Stimulated activated CD4-positive, alpha-beta T cell treated with anti-CD3 and anti-CD28 coated beads, Interleukin-12 subunit alpha, Interleukin-12 subunit beta, amount 100 ng/mL, for 24 hours (primary cell): ENCODE data around the gene SPIRE2.
"Not testable (repeated sequence)": the region's sequence is repeated elsewhere in the genome, so short reads cannot be mapped to it uniquely, and the experiment has no call there.

ENCODE experiments used
- DNase-seq, 2 experiments: peaks; one replicate each; pipeline ENCODE4 v3.0.0-alpha.2; 2020; ENCODE audit warnings: low read depth in 2 of 2

SPIRE2 gene

DNA sequence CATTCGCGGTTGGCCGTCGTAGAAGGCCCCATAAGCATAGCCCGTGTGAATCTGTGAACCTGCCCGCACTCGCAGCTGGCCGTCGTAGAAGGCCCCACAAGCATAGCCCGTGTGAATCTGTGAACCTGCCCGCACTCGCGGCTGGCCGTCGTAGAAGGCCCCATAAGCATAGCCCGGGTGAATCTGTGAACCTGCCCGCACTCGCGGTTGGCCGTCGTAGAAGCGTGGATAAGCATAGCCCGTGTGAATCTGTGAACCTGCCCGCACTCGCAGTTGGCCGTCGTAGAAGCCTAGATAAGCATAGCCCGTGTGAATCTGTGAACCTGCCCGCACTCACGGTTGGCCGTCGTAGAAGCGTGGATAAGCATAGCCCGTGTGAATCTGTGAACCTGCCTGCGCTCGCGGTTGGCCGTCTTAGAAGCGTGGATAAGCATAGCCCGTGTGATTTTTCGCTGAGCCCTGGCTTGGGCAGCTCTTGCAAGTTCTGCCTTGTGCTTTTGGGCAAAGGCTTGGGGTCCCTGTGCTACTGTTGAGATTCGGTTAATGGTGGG, 6.6 kb downstream of the SPIRE2 start:
- DNase-seq, result not testable (repeated sequence)

GRCh38 chr16:89836484-89836883, 8.2 kb downstream of the SPIRE2 start:
- DNase-seq, result not testable (repeated sequence)

DNA sequence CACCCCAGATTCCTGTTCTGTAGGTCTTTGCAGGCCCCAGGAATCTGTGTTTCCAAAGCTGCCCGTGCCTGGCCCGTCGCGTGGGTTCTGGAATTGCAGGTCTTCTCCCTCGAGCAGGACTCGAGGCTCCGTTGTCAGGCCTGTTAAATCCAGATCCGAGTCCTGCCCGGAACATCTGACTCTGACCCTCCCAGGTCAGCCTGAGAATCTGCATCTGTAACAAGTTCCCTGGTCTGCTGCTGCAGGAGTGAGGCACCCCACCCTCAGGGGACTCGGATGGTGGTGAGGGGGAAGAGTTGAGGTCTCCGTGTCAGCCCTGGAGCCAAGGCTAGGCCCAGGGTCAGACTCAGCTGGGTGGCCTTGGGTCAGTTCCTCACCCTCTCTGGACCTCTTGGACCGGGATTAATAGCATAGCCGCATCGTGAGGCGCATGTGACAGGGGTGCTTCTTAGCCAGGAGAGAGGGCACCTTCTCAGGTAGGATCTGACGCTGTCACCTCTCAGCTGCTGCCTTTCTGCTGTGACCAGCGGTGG, 8.8 kb downstream of the SPIRE2 start:
- no peak for DNase-seq

DNA sequence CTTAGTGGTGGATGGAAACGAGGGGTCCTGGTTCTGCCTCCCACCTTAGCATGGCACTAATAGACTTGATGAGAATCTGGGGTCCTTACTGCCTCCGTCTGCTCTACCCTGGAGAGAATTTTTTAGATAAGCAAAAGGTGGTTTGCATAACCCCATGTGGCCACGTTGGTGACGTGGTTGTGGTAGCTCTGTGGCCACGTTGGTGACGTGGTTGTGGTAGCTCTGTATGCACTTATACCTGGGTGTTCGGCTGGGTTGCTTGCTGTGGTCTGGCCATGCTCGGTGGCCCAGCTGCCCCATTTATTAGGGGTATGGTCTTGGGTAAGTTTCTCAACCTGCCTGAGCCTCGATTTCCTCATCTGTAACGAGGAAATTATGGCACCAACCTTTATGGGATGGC, 13.0 kb downstream of the SPIRE2 start:
- no peak for DNase-seq

GRCh38 chr16:89842471-89843408, 14.5 kb downstream of the SPIRE2 start:
- no peak for DNase-seq

DNA sequence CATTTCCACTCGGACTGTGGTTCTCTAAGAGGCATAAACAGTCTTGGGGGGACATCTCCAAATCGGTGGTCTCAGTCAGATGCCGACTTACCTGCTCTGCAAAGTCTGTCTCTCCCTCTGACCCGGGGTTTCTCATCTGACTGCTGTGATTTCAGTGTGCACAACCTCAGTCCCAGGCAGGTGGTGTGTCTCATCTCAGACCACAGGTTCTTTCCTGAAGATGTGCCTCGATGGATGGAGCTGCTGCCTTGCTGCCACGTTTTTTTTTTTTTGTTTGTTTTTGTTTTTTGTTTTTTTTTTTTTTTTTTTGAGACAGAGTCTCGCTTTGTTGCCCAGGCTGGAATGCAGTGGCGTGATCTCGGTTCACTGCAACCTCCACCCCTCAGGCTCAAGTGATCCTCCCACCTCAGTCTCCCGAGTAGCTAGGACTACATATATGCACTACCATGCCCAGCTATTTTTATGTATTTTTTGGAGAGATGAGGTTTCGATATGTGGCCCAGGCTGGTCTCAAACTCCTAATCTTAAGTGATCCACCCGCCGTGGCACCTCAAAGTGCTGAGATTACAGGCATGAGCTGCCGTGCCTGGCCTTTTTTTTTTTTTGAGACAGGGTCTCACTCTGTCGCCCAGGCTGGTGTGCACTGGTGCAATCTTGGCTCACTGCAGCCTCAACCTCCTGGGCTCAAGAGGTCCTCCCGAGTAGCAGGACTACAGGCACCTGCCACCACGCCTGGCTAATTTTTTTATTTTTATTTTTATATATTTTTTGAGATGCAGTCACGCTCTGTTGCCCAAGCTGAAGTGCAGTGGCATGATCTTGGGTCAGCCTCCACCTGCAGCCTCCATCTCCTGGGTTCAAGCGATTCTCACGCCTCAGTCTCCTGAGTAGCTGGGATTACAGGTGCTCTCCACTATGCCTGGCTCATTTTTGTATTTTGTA, 15.4 kb downstream of the SPIRE2 start:
- no peak for DNase-seq

GRCh38 chr16:89844739-89845339, 16.6 kb downstream of the SPIRE2 start:
- DNase-seq, result no peak

DNA sequence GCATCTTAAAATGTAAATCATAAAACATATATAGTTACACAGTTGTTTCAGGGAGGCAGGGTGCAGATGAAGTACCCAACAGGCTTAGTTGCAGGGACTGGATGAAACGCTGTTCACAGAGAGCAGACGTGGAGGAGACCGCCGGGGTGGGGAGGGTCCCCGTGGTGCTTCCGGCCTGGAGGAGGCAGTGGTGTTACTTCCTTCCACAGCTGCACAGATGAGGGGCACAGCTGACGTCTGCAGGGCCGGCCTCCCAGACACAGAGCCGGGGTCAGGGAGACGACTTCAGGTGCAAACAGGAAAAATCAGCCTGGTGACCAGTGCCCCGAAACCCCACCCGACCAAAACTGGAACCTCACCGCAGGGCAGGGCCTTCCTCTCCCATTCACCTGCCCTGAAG, 17.1 kb downstream of the SPIRE2 start:
- DNase-seq, result no peak

- DNase-seq, result no peak
Measured at GRCh38 chr16:89847051-89847939, 19.0 kb downstream of the SPIRE2 start.

- no peak for DNase-seq
Measured at GRCh38 chr16:89847940-89848297, 19.6 kb downstream of the SPIRE2 start.

DNA sequence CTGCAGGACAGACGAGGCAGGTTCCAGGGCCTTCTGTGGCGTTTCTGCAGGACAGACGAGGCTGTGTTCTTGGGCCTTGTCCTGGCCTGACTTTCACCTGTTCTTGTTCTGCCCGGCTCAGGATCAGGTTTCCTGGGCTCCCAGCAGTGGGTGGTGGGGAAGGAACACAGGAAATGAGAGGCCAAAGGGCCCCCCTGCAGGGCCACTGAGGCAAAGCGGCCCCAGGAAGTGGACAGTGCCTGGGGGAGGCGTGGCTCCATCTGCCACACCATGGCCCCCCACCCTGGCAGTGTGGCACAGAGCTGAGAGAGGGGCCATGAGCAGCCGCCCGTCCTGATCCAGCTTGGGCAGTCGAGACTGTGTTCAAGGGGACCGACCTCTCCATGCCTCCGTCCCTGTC, 20.7 kb downstream of the SPIRE2 start:
- DNase-seq, result no peak

DNA sequence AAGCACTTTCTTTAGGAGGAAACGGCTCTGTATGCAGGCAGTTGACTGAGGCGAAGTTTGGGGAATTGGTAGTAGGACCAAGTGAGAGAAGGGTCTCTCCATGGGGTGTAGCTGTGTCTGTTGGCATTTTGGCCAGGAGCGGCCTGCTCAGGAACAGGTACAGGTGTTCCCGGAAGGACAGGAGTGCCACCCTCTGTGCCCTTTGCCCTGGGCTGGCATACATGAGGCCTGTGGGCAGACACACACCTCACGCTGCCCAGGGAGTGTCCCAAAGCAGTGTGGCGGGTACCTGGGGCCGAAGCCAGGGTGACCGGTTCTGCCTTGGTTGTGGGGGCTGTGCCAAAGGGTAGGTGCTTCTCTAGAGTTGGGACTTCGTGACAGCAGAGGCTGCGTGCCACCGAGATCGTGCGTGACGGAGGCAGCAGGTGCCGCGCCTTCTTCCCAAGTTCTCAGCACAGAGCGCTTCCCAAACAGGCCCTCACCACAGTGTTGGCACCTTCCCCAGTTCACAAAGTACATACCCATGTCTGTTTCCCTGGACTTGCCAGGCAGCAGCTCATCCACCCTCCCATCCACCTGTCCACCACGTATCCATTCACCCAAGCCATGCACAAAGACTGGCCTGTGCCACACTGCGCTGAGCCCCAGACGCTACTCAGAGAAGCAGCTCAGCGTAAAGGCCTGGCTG, 25.2 kb downstream of the SPIRE2 start:
- no peak for DNase-seq

DNA sequence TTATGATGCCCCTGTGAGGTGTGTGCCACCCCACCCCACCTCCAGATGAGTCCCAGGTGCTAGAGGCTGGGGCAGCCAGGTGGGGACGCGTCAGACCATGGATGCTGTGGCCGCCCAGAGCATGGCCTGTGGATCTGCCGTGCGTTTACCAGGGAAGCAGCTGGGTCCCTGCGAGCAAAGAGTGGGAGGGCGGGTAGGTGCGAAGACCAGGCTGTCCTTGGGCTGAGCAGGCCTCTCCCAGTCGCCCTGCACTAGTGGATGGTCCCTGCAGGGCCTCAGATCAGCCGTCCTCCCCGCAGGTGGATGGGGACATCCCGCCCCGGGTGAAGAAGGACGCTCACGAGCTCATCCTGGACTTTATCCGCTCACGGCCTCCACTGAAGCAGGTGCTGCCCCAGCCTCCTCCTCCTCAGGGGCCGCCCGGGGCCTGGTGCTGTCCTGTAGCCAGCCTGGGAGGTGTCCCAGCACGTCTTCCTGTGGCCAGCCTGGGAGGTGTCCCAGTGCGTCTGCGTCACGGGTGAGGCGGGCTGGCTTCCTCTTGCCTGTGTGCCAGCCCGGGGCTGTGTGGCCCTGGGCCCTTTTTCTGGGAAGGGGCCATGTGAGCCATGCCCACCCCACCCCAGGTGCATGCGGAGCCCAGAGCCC, 27.1 kb downstream of the SPIRE2 start:
- no peak for DNase-seq

GRCh38 chr16:89855986-89856385, 27.7 kb downstream of the SPIRE2 start:
- DNase-seq, result no peak

GRCh38 chr16:89858973-89859614, 30.8 kb downstream of the SPIRE2 start:
- no peak for DNase-seq

GRCh38 chr16:89859615-89860007, 31.3 kb downstream of the SPIRE2 start:
- DNase-seq, result no peak

GRCh38 chr16:89860747-89861304, 32.6 kb downstream of the SPIRE2 start:
- peak; percentile 49 to 70 for DNase-seq

DNA sequence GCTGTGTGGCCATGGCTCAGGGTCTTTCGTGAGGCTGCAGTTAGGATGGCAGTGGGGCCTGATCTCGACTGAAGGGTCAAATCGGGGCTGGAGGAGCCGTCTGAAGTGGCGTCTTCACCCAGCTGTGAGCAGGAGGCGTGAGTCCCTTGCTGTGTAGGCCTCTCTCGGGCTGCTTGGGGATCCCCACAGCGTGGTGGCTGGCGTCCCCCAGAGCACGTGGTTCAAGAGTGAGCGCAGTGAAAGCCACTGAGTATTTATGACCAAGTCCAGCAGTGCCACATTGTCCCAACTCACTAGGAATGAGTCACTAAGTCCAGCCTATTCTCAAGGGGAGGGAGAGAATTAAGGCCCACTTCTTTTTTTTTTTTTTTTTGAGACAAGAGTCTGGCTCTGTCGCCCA, 33.4 kb downstream of the SPIRE2 start:
- no peak for DNase-seq

DNA sequence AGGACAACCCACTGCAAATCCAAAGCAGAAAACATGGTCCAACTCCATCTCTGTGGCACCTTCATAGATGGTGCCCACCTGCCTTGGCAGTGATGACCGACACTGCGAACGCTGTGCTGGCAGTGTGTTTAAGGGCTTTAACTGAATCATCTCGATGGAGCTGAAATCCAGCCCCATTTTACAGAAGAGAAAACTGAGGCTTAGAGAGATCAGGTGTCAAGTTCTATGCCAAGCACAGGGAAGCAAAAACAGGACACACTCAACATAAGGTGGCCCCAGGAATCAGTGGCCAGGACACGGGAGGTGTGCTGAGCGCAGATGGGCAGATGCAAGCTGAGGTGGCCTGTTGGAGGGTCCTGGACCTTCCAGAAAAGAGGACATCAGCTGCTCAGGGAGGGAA, 34.5 kb downstream of the SPIRE2 start:
- no peak for DNase-seq
